ENCODE measurements around the gene STK33. TPM values are rescaled to one million over a fixed set of nuclear protein-coding genes. Genes with fewer than 3 reads are reported as not detected.

The STK33 gene
- total RNA-seq, 2 donors from 2014 or later = 7.3 to 14.8 TPM

GRCh38 chr11:8558436-8558835 is 35.6 kb downstream of the STK33 start:
- 89 to 95% methylated on average over 4 of the region's 4 CpGs for WGBS, 2 donors
- DNase-seq (no peak), ATAC-seq (no peak)
- no peak for TF ChIP-seq POLR2A (IDR thresholded peaks at IDR 0.05)
- no peak for TF ChIP-seq CTCF (IDR thresholded peaks at IDR 0.05)
- Histone ChIP-seq H3K4me1 (no peaks in the 10 kb centered on the region), H3K27ac (no peak overlapping the region), H3K36me3 (replicated peaks in 1 of 2; ENCODE audit: insufficient read depth in 1 of 2, low read depth in 2 of 2) (no peaks in the 10 kb centered on the region), H3K9me3 (no peaks in the 10 kb centered on the region), H3K27me3 (no peaks in the 10 kb centered on the region), H3K4me3 (no peak overlapping the region)
- intact Hi-C loops (cut with DNase I) = no loop called here

DNA sequence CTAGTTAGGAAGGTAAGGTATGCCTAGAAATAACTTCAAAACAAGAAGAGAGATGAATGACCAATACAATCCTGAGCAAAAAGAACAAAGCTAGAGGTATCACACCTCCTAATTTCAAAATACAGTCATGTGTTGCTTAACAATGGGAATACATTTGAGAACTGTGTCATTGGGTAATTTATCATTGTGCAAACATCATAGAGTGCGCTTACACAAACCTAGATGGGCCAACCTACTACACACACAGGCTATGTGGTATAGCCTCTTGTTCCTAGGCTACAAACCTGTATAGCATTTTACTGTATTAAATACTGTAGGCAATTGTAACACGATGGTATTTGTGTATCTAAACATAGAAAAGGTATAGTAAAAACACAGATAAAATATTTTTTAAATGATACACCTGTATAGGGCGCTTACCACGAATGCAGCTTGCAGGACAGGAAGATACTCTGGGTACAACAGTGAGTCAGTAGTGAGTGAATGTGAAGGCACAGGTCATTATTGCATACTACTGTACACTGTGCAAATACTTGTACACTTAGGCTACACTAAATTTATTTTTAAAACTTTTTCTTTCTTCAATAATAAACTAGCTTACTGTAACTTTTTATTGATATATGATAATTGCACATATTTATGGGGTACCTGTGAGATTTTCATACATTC is 48.2 kb downstream of the STK33 start:
- Histone ChIP-seq H3K4me1 (peaks cover 11% of the 10 kb centered on the region), H3K36me3 (replicated peaks in 1 of 2; ENCODE audit: insufficient read depth in 1 of 2, low read depth in 2 of 2) (no peaks in the 10 kb centered on the region), H3K4me3 (no peak overlapping the region), H3K27me3 (no peaks in the 10 kb centered on the region), H3K27ac (no peak overlapping the region), H3K9me3 (no peaks in the 10 kb centered on the region)
- TF ChIP-seq POLR2A (IDR thresholded peaks at IDR 0.05) (no peak), CTCF (IDR thresholded peaks at IDR 0.05) (no peak)
- WGBS, 2 donors = 53 to 65% methylated on average over 4 of the region's 4 CpGs
- DNase-seq = no peak
- no peak for ATAC-seq
- intact Hi-C loops (cut with DNase I) = no loop called here

DNA sequence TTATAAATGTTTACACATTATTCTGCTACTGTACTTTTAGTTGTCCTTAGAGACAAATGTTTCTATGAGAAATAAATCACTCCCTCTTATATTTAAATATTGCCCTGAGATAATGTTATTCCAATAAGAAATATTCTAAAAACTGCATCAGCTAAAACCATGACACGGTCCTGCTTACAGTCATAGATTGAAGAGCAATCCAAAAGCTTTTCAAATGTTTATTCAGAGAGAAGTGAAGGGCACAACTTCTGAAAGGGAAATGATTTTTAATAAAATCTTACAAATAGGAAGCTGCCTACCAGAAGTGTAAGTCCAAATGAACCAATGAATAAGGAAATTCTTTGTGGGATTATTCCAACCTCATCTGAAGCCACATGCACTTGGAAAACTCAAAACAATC is 49.2 kb downstream of the STK33 start:
- DNase-seq (no peak), ATAC-seq (no peak)
- H3K27ac ChIP-seq = no peak overlapping the region
- no peaks in the 10 kb centered on the region for H3K27me3 ChIP-seq
- H3K36me3 ChIP-seq (replicated peaks in 1 of 2; ENCODE audit: insufficient read depth in 1 of 2, low read depth in 2 of 2) = no peaks in the 10 kb centered on the region
- H3K4me3 ChIP-seq = no peak overlapping the region
- TF ChIP-seq CTCF (IDR thresholded peaks at IDR 0.05) (no peak), POLR2A (IDR thresholded peaks at IDR 0.05) (no peak)
- H3K4me1 ChIP-seq = peaks cover 1% of the 10 kb centered on the region
- intact Hi-C loops (cut with DNase I) = no loop called here
- H3K9me3 ChIP-seq = no peaks in the 10 kb centered on the region
- 72 to 87% methylated on average over 1 of the region's 1 CpG for WGBS, 2 donors

GRCh38 chr11:8543278-8543677 is 50.8 kb downstream of the STK33 start:
- WGBS, 2 donors = 58 to 79% methylated on average over 1 of the region's 1 CpG
- H3K27ac ChIP-seq = no peak overlapping the region
- no peak overlapping the region for H3K4me3 ChIP-seq
- H3K36me3 ChIP-seq (replicated peaks in 1 of 2; ENCODE audit: insufficient read depth in 1 of 2, low read depth in 2 of 2) = no peaks in the 10 kb centered on the region
- no peaks in the 10 kb centered on the region for H3K27me3 ChIP-seq
- H3K9me3 ChIP-seq = no peaks in the 10 kb centered on the region
- TF ChIP-seq CTCF (IDR thresholded peaks at IDR 0.05) (no peak), POLR2A (IDR thresholded peaks at IDR 0.05) (no peak)
- intact Hi-C loops (cut with DNase I) = no loop called here
- H3K4me1 ChIP-seq = no peaks in the 10 kb centered on the region
- ATAC-seq (no peak), DNase-seq (no peak)

DNA sequence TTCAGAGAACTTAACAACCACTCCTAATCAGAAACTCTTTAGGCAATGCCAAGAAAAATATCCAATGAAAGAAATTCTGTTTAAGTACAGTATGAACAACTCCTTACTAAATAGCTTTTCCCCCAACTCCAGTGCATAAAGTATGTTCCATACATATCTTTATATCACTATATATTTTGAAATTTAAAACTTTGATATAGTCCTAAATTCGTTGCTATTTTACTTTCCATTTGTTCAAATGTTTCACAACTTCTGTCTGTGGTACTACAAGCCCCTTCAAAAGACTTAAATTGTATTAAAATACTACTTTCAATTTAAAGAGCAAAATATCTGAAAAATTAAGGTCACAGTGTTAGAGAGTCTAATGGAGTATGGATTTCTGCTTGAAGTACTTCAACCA is 52.6 kb downstream of the STK33 start:
- intact Hi-C loops (cut with DNase I) = no loop called here
- Histone ChIP-seq H3K27me3 (no peaks in the 10 kb centered on the region), H3K4me1 (no peaks in the 10 kb centered on the region), H3K4me3 (no peak overlapping the region), H3K27ac (no peak overlapping the region), H3K9me3 (no peaks in the 10 kb centered on the region), H3K36me3 (replicated peaks in 1 of 2; ENCODE audit: insufficient read depth in 1 of 2, low read depth in 2 of 2) (no peaks in the 10 kb centered on the region)
- WGBS, 2 donors = 28 to 42% methylated on average over 1 of the region's 1 CpG
- no peak for DNase-seq
- no peak for ATAC-seq
- TF ChIP-seq POLR2A (IDR thresholded peaks at IDR 0.05) = no peak
- no peak for TF ChIP-seq CTCF (IDR thresholded peaks at IDR 0.05)

All from body of pancreas (tissue), 4 donors.